Activated T-helper 1 cell treated with anti-CD3 and anti-CD28 coated beads, Interleukin-12 subunit alpha, Interleukin-12 subunit beta, Interleukin-2, Interleukin-4 antibody, amounts not matched to agents 30 ng/mL and 10 ng/mL and 1 ng/mL, durations not matched to agents 14 hours and 24 hours and 36 hours (primary cell): ENCODE results near the gene KAT7. TPM values are rescaled to one million over a fixed set of nuclear protein-coding genes. Genes with fewer than 3 reads are reported as not detected.

Experiments used
- DNase-seq: peaks from one replicate; pipeline ENCODE4 v3.0.0; 2021; ENCODE audit warnings: low spot score
- H3K27ac Mint-ChIP-seq: one replicate; pipeline ENCODE4 v1.8.0; 2021; ENCODE audit warnings: mild to moderate bottlenecking, mixed read lengths
- H3K27me3 Mint-ChIP-seq: one replicate; pipeline ENCODE4 v1.8.0; 2022; ENCODE audit warnings: mild to moderate bottlenecking, moderate library complexity, mixed read lengths; ENCODE audit not compliant: insufficient read depth
- H3K36me3 Mint-ChIP-seq: one replicate; pipeline ENCODE4 v1.8.0; 2021; ENCODE audit warnings: low read depth, mixed read lengths
- H3K4me1 Mint-ChIP-seq: one replicate; pipeline ENCODE4 v1.8.0; 2021; ENCODE audit warnings: low read depth, mixed read lengths
- H3K4me3 Mint-ChIP-seq: one replicate; pipeline ENCODE4 v1.8.0; 2021; ENCODE audit warnings: mild to moderate bottlenecking, moderate library complexity, mixed read lengths
- H3K9me3 Mint-ChIP-seq: one replicate; pipeline ENCODE4 v1.8.0; 2021; ENCODE audit warnings: mixed read lengths
- intact Hi-C: fragments of 100-400 bp; cut with micrococcal nuclease; formaldehyde crosslinking; loops from one replicate; pipeline ENCODE4 v1.15.1; 2024
- total RNA-seq: library from RNA; stranded (reverse); gene quantifications from 2 replicates; pipeline ENCODE4 v1.2.3, GENCODE V29; 2022

The KAT7 gene
- total RNA-seq, 1 donor from 2014 or later = 68.5 TPM

DNA sequence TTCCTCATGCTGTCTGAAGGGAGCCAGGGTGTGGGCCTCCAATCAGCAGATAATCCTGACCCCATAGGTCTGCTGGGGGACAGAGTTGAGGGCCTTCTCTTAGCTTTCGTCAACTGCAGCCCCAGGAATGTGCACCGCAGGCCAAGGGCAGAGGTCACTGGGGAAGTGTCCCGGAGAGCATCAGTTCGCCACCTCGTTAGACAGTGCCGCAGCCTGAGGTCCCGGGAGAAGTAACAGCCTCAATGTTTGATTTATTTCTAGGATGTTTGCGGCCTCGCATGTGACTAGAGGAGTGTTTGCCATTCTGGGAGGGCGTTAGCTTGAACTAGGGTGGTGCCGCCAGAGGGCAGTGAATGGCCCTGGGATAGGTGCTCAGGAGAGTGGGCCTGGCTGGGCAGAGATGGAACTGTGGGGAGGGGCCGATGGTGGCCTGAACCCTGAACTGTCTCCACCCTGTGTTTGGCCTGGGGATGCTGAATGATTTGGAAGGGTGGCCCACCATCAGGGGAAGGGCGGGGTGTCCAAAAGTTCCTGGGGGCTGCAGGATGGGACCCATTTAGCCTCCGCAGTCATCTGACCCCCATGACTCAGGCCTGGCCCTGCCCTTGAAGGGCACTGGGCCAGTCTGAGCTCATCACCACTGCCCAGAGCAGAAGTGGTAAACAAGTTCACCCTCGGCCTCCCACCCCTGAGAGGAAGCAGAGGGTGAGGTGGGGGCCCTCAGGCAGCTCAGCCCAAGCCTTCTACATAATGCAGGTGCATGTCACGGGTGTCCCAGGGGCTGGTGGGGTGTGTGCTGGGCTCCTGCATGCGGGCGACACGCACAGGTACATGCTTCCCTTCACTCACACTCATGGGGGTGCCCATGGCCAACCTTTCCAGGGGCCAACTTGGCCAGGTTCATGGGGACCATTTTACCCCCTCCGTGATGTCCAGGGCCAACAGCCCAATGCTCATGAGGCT is 71.8 kb downstream of the KAT7 start:
- intact Hi-C loops = no loop called here

DNA sequence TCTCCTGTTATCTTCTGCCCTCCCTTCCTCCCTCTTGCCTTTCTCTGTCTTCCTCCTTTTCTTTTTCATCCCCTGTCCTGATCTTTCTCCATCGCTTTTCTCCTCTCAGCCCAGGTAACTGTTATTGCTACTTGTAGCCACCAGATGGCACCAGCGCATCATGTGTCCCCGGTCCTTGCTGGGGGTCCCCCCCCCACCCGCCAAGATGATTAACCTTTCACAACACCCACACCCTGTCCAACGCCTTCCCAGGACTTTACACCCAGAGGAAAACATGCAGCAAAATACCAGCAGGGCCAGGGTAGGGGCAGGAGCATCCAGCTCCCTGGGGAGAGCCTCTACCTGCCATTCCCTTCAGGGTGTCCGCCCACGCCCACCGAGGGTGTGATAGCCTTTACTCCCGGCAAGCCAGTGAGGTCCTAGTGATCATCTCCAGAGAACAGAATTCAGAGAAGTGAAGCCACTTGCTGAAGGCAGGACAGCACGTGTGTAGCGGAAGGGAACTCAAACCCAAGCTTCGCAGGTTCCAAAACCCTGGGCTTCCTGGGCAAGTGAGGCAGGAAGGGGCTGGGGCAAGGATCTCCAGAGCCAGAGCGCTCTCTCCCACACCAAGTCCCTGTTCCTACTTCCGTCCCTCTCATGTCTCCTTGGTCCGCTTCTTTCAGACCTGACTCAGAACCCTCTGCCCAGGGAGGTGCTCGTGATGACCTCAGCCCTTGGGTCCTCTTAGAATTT is 72.8 kb downstream of the KAT7 start:
- intact Hi-C loops = loop anchor here (1.0 kb wide), 3 partner anchors 91 to 226 kb away; no protein-coding TSS in a partner anchor
- no peaks in the 10 kb centered on the region for H3K36me3 Mint-ChIP-seq
- H3K9me3 Mint-ChIP-seq = no peaks in the 10 kb centered on the region
- peaks cover 6% of the 10 kb centered on the region for H3K4me1 Mint-ChIP-seq
- H3K27ac Mint-ChIP-seq = no peak overlapping the region
- DNase-seq = peak; percentile 20
- peaks cover 2% of the 10 kb centered on the region for H3K27me3 Mint-ChIP-seq
- no peak overlapping the region for H3K4me3 Mint-ChIP-seq

More for the DNA sequence above, 71.8 kb downstream of the KAT7 start:
- Mint-ChIP-seq H3K4me1 (peaks cover 6% of the 10 kb centered on the region), H3K27ac (no peak overlapping the region), H3K4me3 (no peak overlapping the region), H3K27me3 (peaks cover 2% of the 10 kb centered on the region), H3K36me3 (no peaks in the 10 kb centered on the region), H3K9me3 (no peaks in the 10 kb centered on the region)
- DNase-seq = no peak

DNA sequence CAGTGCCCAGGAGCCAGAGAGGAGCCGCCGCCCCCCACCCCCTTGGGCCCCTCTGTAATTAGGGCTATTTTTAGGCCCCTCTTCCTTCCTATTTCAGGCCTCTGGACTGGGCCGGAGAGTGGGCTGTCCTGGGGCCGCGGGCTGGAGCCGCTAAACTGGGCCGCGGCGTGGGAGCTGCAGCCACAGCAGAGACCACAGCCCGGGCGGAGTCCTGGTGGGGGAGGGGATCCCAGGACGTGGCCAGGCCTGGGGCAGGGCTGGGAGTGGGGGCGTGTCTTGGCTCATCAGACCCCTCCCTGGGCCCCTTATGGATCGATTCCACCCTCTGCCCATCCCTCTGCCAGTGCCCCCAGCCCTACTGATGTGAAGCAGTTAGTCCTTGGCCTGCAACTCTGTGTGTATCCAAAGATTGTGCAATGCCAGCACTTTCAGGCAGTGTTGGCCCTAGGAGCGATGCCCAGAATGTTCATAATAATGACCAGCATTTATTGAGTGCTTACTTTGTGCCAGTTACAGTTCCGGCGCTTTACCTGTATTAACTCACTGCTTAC is 74.4 kb downstream of the KAT7 start:
- intact Hi-C loops = no loop called here
- H3K9me3 Mint-ChIP-seq = no peaks in the 10 kb centered on the region

DNA sequence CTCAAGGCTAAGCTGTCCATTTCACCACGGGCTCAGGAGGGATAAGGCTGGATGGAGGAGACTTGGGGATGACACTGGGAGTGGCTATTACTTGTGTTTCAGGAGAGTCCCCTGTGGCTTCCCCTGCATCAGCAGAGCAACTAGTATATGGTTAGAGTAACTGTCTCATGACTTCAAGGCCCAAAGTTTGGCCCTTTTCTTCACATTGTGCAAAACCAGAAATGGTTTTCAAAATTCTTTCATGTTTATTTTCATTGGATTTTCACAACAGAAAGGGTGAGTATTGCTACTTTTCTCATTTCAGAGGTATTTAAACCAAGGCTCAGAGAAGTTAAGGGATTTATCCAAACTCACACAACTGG is 77.5 kb downstream of the KAT7 start:
- intact Hi-C loops = no loop called here
- peaks cover 4% of the 10 kb centered on the region for H3K4me1 Mint-ChIP-seq
- H3K27me3 Mint-ChIP-seq = peaks cover 2% of the 10 kb centered on the region
- DNase-seq = no peak
- no peak overlapping the region for H3K27ac Mint-ChIP-seq
- H3K4me3 Mint-ChIP-seq = no peak overlapping the region
- no peaks in the 10 kb centered on the region for H3K9me3 Mint-ChIP-seq
- H3K36me3 Mint-ChIP-seq = no peaks in the 10 kb centered on the region

More for the DNA sequence above, 74.4 kb downstream of the KAT7 start:
- Mint-ChIP-seq H3K36me3 (no peaks in the 10 kb centered on the region), H3K4me3 (no peak overlapping the region), H3K4me1 (peaks cover 6% of the 10 kb centered on the region), H3K27ac (no peak overlapping the region), H3K27me3 (peaks cover 2% of the 10 kb centered on the region)
- DNase-seq = no peak

DNA sequence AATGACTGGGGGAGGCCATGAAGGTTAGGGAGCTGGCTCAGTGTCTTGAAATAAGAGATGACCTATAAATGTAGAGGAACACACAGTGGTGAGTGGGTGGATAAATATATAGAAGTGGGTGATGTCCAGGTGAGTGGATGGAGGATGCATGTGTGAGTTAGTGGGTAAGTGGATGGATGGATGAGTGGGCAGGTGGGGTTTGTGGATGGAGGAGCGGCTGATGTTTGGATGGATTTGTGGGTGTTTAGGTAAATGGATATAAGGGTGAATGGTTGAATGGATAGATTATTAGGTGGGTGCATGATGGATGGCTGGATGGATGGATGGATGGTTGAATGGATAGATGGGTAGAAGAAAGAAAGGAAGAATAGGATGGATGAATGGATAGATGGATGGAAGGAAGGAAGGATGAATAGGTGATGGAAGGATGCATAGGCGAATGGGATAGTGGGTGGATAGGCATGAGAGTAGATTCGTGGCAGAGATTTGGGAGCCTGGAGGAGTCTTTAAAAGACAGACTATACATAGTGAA is 78.5 kb downstream of the KAT7 start:
- intact Hi-C loops = no loop called here
- H3K36me3 Mint-ChIP-seq = no peaks in the 10 kb centered on the region
- DNase-seq = no peak
- no peak overlapping the region for H3K27ac Mint-ChIP-seq
- H3K9me3 Mint-ChIP-seq = no peaks in the 10 kb centered on the region
- no peaks in the 10 kb centered on the region for H3K4me1 Mint-ChIP-seq
- H3K4me3 Mint-ChIP-seq = no peak overlapping the region
- peaks cover 5% of the 10 kb centered on the region for H3K27me3 Mint-ChIP-seq

DNA sequence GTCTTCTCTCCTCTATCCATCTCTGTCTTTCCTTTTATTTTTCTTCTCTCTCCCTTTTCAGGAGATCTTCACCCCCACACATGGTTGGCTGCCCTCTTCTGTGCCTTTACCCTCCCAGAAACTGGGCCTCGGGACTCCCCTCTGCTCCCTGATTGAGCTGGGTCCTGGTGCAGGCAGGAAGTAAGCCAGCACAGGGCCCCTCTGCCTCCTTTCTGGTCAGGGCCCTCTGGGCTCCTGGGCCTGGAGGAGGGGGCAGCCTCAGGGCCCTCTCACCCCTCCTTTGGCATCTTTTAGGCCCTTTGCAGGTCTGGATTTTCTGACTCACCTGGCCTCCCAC is 80.5 kb downstream of the KAT7 start:
- Mint-ChIP-seq H3K9me3 (no peaks in the 10 kb centered on the region), H3K27ac (no peak overlapping the region), H3K4me3 (no peak overlapping the region), H3K27me3 (peaks cover 5% of the 10 kb centered on the region), H3K36me3 (no peaks in the 10 kb centered on the region), H3K4me1 (peaks cover 6% of the 10 kb centered on the region)
- intact Hi-C loops = no loop called here
- no peak for DNase-seq

DNA sequence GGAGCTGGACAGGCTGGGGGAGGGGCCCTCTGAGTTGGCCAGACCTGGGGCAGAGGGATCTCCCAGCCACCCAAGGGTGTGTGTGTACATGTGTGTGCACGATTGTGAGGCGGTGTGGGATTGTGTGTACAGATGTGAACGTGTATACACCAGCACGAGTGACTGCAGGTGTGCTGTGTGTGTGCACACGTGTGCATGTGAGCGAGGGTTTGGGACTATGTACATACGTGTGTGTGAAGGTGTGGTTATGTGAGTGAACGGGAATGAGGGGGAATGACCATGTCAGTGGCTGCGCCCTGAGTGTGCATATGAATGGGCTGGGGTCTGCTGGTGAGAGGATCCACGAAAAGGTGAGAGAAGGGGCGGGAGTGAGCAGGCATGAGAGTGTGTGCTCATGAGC is 81.8 kb downstream of the KAT7 start:
- DNase-seq = no peak
- H3K4me1 Mint-ChIP-seq = peaks cover 6% of the 10 kb centered on the region
- H3K9me3 Mint-ChIP-seq = no peaks in the 10 kb centered on the region
- intact Hi-C loops = no loop called here
- peaks cover 5% of the 10 kb centered on the region for H3K27me3 Mint-ChIP-seq
- no peaks in the 10 kb centered on the region for H3K36me3 Mint-ChIP-seq
- no peak overlapping the region for H3K27ac Mint-ChIP-seq
- H3K4me3 Mint-ChIP-seq = no peak overlapping the region

DNA sequence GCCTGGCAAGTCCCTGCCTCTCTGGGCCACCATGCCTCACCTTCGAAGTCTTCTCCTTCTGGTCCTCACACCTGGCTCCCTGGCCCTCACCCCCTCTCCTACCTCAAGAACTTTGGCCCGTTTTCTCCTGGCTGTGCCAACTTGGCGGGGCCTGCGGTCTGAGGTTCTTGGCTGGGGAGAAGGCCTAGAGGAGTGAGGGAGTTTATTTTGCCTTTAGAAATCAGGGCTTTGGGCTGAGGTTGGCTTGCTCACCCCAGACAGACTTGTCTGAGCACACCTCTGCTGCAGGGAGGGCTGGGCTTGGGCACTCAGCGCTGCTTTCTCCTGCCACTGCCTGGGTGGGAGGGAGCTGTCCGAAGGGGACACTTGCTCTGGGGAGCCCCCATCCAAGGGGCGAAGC is 82.7 kb downstream of the KAT7 start:
- Mint-ChIP-seq H3K27ac (no peak overlapping the region), H3K4me3 (no peak overlapping the region), H3K4me1 (peaks cover 6% of the 10 kb centered on the region), H3K36me3 (no peaks in the 10 kb centered on the region), H3K9me3 (no peaks in the 10 kb centered on the region), H3K27me3 (peaks cover 9% of the 10 kb centered on the region)
- intact Hi-C loops = no loop called here
- DNase-seq = no peak

DNA sequence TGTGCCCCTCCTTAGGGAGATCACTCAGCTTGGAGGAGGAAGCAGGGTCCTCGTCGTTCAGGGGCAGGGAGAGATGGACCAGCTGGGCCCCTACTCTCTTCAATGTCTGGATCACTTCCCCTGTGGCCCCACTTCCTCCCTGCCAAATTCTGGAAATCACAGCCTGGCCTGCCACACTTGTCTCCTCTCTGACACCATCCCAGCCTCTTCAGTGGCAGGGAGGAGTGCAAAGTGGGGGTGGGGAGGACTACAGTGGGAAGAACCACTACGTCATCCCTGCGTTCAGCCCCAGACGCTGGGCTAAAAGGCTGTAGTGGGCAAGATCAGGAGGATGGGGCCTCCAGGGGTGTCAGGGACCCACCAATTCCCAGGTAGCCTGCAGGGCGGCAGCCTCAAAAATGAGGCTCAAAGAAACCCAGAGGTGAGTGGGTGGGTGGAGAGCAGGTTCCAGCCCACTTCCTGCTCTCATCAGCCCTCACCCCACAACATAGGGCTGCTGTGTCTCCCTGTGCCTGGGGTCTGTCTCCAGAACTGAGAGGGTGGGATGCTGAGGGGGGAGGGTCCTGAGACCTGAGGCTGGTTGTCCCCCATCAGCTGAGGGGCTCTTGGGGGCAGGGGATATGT is 84.4 kb downstream of the KAT7 start:
- no peaks in the 10 kb centered on the region for H3K9me3 Mint-ChIP-seq
- no peak for DNase-seq
- H3K36me3 Mint-ChIP-seq = no peaks in the 10 kb centered on the region
- H3K4me3 Mint-ChIP-seq = no peak overlapping the region
- intact Hi-C loops = no loop called here
- peaks cover 6% of the 10 kb centered on the region for H3K4me1 Mint-ChIP-seq
- H3K27ac Mint-ChIP-seq = no peak overlapping the region
- H3K27me3 Mint-ChIP-seq = peaks cover 9% of the 10 kb centered on the region

DNA sequence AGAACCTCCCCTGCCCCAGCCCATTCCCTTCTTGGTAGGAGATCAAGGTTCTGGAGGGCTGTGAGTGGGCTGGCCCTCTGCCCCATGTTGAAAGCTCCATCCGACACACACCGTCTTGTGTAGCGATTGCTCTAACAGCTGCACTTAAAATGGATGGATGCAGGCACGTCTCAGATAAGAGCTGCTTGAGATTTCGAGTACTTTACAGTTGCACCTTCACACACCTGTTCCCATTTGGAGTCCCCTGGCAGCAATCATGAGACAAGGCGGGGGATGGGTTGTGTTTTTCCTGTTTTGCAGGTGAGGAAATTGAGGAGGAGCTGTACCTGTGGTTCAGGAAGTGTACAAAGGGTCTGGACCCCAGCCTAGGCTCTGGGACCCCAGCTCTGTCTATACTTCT is 85.0 kb downstream of the KAT7 start:
- Mint-ChIP-seq H3K4me3 (no peak overlapping the region), H3K27ac (no peak overlapping the region), H3K9me3 (no peaks in the 10 kb centered on the region), H3K36me3 (no peaks in the 10 kb centered on the region), H3K27me3 (peaks cover 9% of the 10 kb centered on the region), H3K4me1 (peaks cover 6% of the 10 kb centered on the region)
- intact Hi-C loops = no loop called here
- DNase-seq = no peak

DNA sequence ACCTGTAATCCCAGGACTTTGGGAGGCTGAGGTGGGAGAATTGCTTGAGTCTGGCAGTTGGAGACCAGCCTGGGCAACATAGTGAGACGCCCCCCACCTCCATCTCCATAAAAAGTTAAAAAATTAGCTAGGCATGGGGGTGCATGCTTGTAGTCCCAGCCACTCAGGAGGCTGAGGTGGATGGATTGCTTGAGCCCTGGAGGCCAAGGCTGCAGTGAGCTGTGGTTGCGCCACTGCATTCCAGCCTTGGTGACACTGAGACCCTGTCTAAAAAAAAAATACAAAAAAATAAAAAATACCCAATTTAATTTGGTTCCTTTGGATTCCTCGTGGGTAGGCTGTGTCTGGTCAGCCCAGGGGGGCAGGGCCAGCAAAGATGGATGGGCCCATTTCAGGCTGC is 85.4 kb downstream of the KAT7 start:
- DNase-seq = no peak
- Mint-ChIP-seq H3K4me3 (no peak overlapping the region), H3K27me3 (peaks cover 11% of the 10 kb centered on the region), H3K36me3 (no peaks in the 10 kb centered on the region), H3K27ac (no peak overlapping the region), H3K4me1 (peaks cover 6% of the 10 kb centered on the region), H3K9me3 (no peaks in the 10 kb centered on the region)
- intact Hi-C loops = no loop called here

DNA sequence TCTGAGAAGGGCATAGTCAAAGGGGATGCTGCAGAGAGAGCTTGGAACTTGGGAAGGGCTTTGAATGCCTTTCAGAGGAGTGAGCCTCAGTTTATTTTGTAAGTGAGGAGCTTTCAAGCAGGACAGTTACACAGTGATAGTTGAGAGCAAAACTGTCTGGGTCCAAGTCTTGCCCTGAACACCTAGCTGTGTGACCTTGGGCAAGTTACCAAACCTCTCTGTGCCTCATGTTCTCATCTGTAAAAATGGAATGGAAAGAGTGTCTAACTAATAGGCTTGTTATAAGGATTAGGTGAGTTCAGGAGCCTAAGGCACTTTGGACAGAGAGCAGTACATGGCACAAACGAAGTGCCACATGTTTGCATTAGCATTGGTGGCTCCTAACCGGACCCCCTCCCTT is 86.4 kb downstream of the KAT7 start:
- no peak for DNase-seq
- no peak overlapping the region for H3K27ac Mint-ChIP-seq
- H3K36me3 Mint-ChIP-seq = no peaks in the 10 kb centered on the region
- intact Hi-C loops = no loop called here
- no peak overlapping the region for H3K4me3 Mint-ChIP-seq
- H3K4me1 Mint-ChIP-seq = peaks cover 6% of the 10 kb centered on the region
- peaks cover 19% of the 10 kb centered on the region for H3K27me3 Mint-ChIP-seq
- no peaks in the 10 kb centered on the region for H3K9me3 Mint-ChIP-seq
